Stimulated activated CD8-positive, alpha-beta memory T cell treated with anti-CD3 and anti-CD28 coated beads, Interleukin-15, amount 100 ng/mL, for 24 hours (primary cell): ENCODE data around the gene LYZL6.
"Not testable (repeated sequence)": the region's sequence is repeated elsewhere in the genome, so short reads cannot be mapped to it uniquely, and the experiment has no call there.

Experiments used
- DNase-seq: peaks from one replicate; pipeline ENCODE4 v3.0.0-alpha.2; 2020; ENCODE audit warnings: low read depth

Gene LYZL6

GRCh38 chr17:35906926-35907637, 36.4 kb downstream of the LYZL6 start:
- DNase-seq, result no peak

- DNase-seq, result no peak
Measured at GRCh38 chr17:35906191-35906925, 37.2 kb downstream of the LYZL6 start.

- DNase-seq, result no peak
Measured at GRCh38 chr17:35903451-35903850, 40.1 kb downstream of the LYZL6 start.

- DNase-seq, result no peak
Measured at GRCh38 chr17:35901631-35902175, 41.8 kb downstream of the LYZL6 start.

- no peak for DNase-seq
Measured at GRCh38 chr17:35900708-35901480, 42.6 kb downstream of the LYZL6 start.

GRCh38 chr17:35900280-35900679, 43.2 kb downstream of the LYZL6 start:
- no peak for DNase-seq

- no peak for DNase-seq
Measured at GRCh38 chr17:35898283-35899070, 45.0 kb downstream of the LYZL6 start.

GRCh38 chr17:35897772-35898171, 45.7 kb downstream of the LYZL6 start:
- not testable (repeated sequence) for DNase-seq

GRCh38 chr17:35895636-35896587, 47.6 kb downstream of the LYZL6 start:
- no peak for DNase-seq

- DNase-seq, result no peak
Measured at GRCh38 chr17:35894206-35894605, 49.3 kb downstream of the LYZL6 start.

- DNase-seq, result no peak
Measured at GRCh38 chr17:35893751-35894150, 49.8 kb downstream of the LYZL6 start.

- no peak for DNase-seq
Measured at GRCh38 chr17:35892091-35893035, 51.1 kb downstream of the LYZL6 start.

GRCh38 chr17:35891269-35891668, 52.2 kb downstream of the LYZL6 start:
- no peak for DNase-seq

GRCh38 chr17:35890774-35891155, 52.7 kb downstream of the LYZL6 start:
- DNase-seq, result no peak

GRCh38 chr17:35889818-35890773, 53.4 kb downstream of the LYZL6 start:
- DNase-seq, result no peak

GRCh38 chr17:35889241-35889640, 54.3 kb downstream of the LYZL6 start:
- no peak for DNase-seq
